NCI-H146 (cell line): Measurements from ENCODE around the gene EIF4E2.
"Not testable (repeated sequence)": the region's sequence is repeated elsewhere in the genome, so short reads cannot be mapped to it uniquely, and the experiment has no call there.

Source experiments
- DNase-seq: peaks from one replicate; lab custom pipeline; 2025; lab: John Stamatoyannopoulos, UW

The EIF4E2 gene

DNA sequence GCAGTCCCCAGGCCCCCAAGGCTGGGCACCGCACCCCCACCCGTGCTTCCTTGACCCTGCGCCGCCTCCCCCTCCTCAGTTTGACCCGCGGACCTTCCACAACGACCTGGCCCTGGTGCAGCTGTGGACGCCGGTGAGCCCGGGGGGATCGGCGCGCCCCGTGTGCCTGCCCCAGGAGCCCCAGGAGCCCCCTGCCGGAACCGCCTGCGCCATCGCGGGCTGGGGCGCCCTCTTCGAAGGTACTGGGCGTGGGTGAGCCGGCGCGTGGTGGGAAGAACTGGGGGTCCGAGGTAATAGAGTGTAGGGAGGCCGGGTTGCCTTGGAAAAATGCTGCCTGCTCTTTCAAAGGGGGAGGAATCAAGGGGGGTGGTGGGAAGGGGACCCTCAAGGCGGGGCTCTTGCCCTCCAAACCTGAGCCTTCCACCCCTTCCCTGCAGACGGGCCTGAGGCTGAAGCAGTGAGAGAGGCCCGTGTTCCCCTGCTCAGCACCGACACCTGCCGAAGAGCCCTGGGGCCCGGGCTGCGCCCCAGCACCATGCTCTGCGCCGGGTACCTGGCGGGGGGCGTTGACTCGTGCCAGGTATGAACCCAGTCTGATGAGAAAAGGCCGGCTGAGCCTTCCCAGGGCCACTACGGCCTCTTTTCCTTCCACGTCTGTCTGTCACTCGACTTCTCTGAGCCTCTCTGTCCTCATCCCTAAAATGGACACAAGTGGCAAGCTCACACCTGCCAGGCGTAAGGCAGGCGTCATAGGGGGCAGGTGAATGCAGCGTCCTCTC, 27.7 kb upstream of the EIF4E2 start:
- no peak for DNase-seq

DNA sequence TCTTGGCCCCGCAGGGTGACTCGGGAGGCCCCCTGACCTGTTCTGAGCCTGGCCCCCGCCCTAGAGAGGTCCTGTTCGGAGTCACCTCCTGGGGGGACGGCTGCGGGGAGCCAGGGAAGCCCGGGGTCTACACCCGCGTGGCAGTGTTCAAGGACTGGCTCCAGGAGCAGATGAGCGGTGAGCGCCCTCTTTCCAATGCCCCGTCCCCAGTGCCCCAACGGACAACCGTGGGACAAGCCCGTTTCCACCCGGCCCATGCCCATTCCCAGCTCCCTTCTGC, 27.1 kb upstream of the EIF4E2 start:
- DNase-seq, result no peak

DNA sequence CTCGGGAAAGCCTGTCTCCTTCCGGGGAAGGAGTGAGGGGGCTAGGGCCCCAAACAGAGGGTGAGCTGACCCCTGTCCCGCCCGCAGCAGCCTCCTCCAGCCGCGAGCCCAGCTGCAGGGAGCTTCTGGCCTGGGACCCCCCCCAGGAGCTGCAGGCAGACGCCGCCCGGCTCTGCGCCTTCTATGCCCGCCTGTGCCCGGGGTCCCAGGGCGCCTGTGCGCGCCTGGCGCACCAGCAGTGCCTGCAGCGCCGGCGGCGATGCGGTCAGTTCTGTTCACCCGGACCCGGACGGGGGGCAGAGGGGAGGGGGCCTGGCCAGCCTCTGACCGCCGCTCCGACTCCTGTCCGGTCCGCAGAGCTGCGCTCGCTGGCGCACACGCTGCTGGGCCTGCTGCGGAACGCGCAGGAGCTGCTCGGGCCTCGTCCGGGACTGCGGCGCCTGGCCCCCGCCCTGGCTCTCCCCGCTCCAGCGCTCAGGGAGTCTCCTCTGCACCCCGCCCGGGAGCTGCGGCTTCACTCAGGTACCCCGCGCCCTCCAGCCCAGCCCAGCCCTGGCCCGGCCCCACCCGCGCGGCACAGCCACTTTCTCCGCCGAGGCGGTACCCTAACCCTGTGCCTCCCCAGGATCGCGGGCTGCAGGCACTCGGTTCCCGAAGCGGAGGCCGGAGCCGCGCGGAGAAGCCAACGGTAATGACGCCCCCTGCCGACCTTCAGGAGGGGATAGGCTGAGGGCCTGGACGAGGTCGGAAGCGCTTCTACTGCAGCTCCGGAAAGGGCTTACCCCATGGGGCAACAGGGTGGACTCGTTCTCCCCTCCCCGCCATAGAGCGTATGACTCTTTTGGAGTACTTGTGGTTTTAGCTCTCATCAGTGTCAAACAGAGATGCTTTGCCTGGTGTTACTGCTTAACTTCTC, 26.5 kb upstream of the EIF4E2 start:
- DNase-seq, result peak; percentile 29

DNA sequence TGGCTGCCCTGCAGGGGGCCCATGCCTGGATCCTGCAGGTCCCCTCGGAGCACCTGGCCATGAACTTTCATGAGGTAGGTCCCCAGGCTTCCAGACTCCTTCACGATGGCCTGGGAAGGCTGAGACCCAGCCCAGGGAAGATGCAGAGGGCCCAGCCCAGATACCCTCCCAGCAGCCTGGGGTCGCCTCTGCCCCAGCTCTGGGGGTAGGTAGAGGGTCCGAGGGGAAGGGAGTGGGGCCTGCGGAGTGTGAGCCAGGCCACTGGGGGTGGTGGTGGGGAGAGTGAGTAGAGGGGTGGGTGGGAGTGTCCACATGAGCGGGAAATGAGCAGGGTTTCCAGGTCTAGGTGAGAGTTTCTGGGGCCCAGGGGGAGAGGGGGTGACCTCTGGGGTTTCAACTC, 25.7 kb upstream of the EIF4E2 start:
- DNase-seq, result no peak

DNA sequence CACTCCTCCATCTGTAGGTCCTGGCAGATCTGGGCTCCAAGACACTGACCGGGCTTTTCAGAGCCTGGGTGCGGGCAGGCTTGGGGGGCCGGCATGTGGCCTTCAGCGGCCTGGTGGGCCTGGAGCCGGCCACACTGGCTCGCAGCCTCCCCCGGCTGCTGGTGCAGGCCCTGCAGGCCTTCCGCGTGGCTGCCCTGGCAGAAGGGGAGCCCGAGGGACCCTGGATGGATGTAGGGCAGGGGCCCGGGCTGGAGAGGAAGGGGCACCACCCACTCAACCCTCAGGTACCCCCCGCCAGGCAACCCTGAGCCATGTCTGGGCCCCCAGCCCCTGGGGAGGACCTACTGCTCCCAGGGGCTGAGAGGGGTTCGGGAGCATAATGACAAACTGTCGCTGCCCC, 25.3 kb upstream of the EIF4E2 start:
- no peak for DNase-seq

DNA sequence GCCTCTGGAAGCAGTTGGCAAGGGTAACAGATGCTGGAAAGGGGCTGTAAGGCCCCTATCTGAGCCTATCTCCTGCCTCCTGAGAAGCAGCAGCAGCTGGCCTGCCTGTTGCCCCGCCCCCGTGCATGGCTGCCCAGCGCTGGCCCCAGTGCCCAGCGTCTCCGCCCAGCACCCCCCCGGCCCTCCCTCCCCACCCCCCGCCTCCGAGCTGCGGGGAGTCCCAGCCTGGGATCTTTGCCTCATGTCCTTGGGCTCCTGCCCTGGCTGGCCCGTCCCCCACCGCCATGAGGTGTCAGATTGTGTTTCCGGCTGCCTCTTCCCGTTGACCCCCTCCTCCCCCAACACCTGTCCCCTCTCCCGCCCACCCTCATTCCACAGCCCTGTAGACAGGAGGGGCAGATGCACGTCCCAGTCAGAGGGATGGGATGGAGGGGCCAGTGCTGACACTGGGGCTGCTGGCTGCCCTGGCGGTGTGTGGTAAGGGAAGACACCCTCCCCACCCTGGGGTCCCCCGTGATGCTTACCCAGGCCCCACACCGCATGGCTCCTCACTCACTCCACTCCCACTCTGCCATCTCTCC, 24.6 kb upstream of the EIF4E2 start, which contains the start of gene CHRND:
TSS of gene CHRND (plus strand) at position 370 of the 581 bp plus-strand sequence. CDS start at position 426, 56 bp downstream.
- peak; percentile 34 for DNase-seq

DNA sequence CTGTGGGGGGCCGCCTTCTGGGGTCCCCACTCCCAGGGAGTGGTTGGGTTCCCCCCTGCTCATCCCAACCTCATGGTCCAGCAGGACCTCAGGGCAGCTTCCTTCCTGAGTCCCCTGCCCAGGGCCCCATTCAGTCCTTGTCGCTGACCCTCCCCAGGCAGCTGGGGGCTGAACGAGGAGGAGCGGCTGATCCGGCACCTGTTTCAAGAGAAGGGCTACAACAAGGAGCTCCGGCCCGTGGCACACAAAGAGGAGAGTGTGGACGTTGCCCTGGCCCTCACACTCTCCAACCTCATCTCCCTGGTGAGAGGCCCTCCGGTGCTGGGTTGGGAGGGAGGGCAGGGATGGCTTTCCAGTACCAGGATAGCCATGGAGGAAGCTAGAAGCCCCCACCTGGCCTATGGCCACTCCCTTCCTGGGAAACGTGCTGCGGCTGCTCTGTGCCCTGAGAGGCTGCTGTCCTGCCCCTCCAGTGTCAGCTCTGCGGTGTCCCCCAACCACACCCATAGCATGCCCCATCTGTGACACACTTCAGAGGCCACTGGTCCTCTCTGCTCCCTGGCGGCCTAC, 24.0 kb upstream of the EIF4E2 start:
- DNase-seq, result no peak

DNA sequence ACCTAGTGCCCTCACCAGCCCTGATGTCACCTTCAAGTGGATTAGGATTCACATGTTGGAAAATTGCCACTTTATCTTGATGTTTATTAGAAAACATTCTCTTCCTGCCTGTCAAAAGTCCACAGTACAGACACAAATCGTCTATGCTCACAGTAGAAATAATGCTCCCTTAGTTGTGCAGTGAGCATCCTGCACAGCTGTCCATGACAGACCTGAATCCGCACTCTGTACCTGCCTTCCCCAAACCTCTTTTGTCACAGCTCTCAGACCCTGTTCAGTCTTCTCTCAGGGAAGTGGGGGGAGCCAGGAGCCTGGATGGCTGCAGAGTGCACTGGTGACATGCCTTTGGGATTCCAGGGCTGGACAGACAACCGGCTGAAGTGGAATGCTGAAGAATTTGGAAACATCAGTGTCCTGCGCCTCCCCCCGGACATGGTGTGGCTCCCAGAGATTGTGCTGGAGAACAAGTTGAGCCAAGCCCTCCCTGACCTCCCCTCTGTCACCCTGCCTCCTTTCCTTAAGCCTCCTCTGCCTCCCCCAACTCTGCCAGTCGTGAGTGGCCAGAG, 22.5 kb upstream of the EIF4E2 start:
- no peak for DNase-seq

DNA sequence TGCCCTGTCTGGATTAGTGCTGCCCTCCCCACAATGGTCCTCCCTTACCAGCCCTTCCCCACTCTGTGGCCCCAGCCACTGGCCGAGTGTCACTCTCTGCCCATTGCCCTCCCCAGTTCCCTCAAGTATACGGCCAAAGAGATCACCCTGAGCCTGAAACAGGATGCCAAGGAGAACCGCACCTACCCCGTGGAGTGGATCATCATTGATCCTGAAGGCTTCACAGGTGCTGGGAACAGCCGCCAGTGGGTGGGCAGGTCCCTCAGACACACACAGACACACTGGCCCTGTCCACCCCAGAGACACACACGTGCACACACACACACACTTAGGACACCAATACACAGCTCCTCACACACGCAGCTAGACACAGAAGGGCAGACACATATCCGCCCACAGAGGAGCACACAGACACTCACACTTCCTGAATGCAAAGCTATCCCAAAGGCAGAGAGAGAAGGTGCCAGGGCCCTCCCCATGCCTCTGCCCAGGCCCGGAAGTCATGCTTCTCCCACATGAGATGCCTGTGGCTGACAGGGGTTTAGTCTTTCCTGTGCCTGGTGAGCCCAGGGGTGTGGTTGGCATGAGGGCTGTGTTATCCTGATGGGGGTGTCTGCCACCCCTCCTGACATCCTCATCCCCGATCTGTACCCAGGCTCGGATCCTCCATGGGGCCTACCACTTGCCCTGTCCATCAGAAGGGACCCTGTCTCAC, 21.6 kb upstream of the EIF4E2 start:
- DNase-seq, result no peak

DNA sequence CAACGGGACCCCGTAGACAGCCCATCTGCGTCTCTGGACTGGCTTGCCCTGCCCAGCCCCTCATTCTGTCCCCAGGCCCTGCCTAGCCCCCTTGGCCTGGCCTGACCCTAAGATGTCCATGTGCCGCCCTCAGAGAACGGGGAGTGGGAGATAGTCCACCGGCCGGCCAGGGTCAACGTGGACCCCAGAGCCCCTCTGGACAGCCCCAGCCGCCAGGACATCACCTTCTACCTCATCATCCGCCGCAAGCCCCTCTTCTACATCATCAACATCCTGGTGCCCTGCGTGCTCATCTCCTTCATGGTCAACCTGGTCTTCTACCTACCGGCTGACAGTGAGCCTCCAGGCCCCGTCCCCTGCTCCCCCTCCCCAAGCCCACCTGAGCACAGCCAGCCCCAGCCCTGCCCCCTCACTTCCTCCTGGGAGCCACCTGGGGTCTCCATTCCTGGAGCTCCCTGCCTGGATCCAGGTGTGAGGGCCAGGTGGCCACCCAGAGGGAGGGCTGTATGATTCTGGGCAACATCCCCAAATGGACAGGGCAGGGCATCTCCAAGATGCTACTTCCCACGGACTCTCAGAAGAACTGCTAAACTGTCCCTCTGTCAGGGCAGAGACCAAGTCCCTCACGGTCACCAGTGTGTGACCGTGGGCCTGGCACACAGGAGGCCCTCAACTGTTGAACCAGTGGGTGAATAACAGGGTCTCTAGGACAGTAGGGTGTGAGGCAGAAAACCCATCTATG, 20.5 kb upstream of the EIF4E2 start:
- DNase-seq, result no peak

DNA sequence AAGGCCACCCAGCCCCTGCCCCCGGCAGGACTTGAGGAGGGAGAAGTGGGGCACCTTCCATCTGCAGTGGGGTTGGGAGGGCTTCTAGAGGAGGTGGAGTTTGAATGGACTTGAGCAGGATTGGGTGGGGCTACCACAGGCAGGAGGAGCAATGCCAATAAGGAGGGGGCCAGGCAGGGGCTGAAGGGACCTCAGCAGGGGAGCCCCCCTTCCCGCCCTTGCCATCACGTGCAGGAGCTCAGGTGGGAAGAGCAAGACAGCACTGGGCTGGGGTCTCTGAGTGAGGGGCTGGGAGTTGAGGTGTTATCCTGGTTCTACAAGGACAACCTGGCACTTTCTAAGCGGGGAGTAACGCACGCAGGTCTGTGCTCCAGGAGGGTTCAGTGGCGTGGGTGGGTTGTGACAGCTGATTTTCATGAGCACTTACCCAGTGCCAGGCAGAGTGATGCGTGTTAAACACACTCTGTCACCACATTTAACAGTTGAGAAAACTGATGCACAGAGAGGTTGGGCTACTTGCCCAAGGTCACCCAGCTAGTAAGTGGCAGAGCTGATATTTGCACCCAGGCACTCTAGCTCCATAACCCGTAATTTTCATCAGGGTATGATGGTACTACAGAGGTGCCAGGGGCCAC, 19.7 kb upstream of the EIF4E2 start:
- DNase-seq, result no peak

DNA sequence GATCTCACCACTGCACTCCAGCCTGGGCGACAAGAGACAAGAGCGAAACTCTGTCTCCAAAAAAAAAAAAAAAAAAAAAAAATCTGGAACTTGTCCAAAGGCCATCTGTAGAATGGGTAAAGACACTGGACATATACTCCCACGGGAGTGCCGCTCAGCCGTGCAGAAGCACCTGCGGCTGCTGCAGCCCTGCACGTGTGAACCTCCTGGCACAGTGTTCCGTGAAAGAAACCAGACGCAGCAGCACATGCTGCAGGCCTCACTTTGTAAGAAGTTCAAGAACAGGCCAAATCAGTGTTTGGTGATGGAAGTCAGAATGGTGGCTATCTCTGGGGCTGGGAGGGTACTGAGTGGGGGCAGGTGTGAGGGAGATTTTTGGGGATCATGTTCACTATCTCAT, 18.1 kb upstream of the EIF4E2 start:
- DNase-seq, result no peak

DNA sequence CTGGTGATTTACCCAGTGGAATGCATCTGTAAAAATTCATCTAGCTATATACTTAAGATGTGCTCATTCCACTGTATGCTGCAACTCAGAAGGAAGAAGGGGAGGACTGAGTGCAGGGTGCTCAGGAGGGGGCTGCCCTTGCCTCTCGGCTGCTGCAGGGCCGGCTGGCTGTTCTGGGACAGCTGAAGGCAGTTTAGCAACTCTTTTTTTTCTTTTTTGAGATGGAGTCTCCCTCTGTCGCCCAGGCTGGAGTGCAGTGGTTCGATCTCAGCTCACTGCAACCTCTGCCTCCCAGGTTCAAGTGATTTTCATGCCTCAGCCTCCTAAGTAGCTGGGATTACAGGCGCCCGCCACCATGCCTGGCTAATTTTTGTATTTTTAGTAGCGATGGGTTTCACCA, 17.7 kb upstream of the EIF4E2 start:
- not testable (repeated sequence) for DNase-seq

DNA sequence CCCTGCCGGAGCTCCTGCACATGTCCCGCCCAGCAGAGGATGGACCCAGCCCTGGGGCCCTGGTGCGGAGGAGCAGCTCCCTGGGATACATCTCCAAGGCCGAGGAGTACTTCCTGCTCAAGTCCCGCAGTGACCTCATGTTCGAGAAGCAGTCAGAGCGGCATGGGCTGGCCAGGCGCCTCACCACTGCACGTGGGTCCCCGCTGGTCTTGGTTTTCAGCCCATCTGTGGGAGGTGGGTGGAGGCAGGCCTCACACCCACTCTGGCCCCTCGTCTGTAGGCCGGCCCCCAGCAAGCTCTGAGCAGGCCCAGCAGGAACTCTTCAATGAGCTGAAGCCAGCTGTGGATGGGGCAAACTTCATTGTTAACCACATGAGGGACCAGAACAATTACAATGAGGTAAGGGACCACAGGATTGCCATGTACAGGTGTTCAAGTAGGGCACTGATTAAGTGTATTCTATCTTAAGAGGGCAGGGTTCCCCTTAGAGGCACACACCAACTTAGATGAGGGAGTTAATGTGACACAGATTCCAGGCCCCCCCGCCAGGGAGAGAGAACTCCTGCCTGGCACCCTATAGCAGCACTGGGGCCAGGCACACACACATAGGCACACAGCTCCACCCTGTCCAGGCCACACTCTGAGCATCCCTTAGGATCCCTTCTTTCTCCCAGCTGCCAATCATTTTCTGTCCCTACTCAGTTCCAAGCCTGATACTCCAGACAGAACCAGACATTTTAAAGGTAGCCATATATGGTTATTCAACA, 16.4 kb upstream of the EIF4E2 start:
- no peak for DNase-seq

DNA sequence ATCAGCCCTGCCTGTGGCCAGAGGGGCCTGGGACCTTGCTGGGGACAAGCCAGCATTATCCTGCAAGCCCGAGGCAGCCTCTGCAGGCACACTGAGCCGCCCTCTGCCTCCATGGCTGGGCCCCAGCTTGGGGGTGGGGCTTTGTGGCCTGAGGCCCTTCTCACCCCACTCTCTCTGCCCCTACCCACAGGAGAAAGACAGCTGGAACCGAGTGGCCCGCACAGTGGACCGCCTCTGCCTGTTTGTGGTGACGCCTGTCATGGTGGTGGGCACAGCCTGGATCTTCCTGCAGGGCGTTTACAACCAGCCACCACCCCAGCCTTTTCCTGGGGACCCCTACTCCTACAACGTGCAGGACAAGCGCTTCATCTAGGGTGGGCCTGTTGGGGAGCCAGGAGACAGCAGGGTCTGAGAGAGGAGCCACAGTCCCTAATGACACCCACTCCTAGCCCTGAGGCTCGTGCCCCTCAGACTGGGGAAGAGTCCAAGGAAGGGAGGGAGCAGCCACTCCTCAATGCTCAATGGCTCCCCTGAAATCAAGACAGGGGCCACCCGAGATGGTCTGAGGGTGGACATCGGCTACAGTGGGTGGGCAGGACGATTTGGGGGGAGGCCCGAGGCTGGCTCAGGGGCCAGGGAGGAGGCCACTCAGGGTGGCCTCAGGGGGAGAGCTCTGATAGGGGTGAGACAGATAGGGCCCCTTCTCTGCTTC, 15.4 kb upstream of the EIF4E2 start:
- no peak for DNase-seq

DNA sequence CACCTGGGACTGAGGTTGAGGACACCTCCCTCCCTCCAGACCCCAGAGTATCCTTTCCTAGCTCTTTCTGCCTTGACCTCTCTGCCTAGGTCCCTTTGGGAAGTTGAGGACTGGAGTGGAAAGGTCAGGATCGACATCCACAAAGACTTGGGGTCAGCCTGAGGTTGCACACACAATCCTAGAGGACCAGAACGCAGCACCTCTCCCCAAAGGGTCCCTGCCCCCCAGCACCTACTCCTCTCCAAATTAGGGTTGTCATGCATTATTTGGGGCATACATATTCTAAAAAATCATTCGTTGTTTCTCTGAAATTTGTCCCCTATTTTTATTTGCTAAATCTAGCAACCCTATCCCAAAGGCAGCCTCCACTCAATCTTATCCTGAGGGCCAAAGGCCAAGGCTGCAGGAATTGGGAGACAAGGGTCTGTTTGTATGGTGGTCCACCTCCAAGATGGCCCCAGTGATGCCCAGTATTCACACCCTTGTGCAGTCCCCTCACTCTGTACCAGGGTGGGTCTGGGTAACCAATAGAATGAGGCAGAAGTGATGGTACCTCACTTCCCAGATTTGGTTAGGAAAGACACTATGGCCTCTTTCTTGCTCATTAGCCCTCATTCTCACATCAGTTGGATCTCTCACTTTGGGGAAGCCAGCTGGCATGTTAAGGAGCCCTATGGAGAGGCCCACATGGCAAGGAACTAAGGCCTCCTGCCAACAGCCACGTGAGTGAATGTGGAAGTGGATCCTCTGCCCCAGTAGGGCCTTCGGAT, 14.5 kb upstream of the EIF4E2 start:
- DNase-seq, result no peak

DNA sequence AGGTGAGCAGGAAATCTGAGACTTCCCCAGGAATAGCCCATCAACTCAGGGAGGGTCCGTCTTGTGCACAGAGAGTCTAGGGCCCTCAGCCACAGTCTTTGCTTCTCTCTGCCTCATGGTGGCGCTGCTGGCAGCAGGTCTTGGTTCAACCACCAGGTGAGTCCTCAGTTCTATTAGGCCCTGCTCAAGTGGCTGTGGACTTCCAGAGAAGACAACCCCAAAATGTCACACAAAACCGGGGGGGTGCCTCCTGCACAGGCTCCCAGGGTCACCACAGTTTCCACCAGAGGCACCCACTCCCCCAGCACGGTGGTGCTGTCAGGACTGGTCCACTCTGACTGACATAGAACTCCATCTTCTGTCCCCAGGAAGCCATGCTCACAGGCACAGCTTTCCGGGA, 13.4 kb upstream of the EIF4E2 start:
- no peak for DNase-seq

DNA sequence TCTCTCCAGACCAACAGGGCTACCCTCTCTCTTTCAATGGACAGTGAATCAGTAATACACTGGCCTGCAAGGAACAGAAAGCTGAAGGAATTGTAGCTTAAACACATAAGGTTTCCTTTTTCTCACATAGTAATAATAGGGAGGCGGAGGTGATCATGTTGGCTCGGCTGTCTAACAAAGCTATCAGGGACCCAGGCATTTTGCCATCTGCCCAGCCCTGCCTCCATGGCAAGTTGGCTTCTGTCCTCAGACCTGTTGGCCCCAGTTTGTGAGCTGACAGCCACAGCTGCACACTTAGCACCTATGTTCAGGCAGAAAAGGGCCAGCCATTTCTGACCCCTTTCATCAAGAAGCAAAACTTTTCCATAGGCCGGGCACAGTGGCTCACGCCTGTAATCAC, 13.0 kb upstream of the EIF4E2 start:
- no peak for DNase-seq
